Lung (tissue), 12 donors: Measurements from ENCODE around the gene TIE1. TPM values are rescaled to one million over a fixed set of nuclear protein-coding genes. Genes with fewer than 3 reads are reported as not detected.

Experiments
- ATAC-seq: fragments of 200-7000 bp; cut with Tn5 transposase; one replicate; pipeline ENCODE4 v1.9.1; 2020; ENCODE audit warnings: moderate number of reproducible peaks; ENCODE audit not compliant: insufficient read depth, low FRiP score
- DNase-seq, 3 donors: peaks; one replicate each; pipeline ENCODE4 v3.0.0-alpha.2; 2013 to 2017
- H3K27ac ChIP-seq, 2 donors: one replicate each; pipeline ENCODE4 v1.5.1; 2013; ENCODE audit warnings: mild to moderate bottlenecking in 2 of 2, moderate library complexity in 2 of 2, control low read depth in 1 of 2, inconsistent platforms in 1 of 2, low read depth in 1 of 2, low read length in 1 of 2
- H3K27me3 ChIP-seq, 3 donors: one replicate each; pipeline ENCODE4 v1.5.1; 2013; ENCODE audit warnings: low read length in 2 of 3; ENCODE audit not compliant: control insufficient read depth in 3 of 3, insufficient read depth in 3 of 3
- H3K36me3 ChIP-seq, 4 donors: one replicate each; pipeline ENCODE4 v1.5.1; 2013; ENCODE audit warnings: low read length in 4 of 4, mild to moderate bottlenecking in 1 of 4, moderate library complexity in 1 of 4; ENCODE audit not compliant: control insufficient read depth in 4 of 4, insufficient read depth in 4 of 4
- H3K4me1 ChIP-seq, 5 donors: one replicate each; pipeline ENCODE4 v1.5.1; 2013; ENCODE audit warnings: low read length in 5 of 5, mild to moderate bottlenecking in 2 of 5, moderate library complexity in 1 of 5; ENCODE audit not compliant: control insufficient read depth in 5 of 5, insufficient read depth in 5 of 5
- H3K4me3 ChIP-seq: one replicate; pipeline ENCODE4 v1.5.1; 2013; ENCODE audit warnings: mild to moderate bottlenecking, control low read depth, moderate library complexity
- H3K9ac ChIP-seq, 2 donors: one replicate each; pipeline ENCODE4 v1.5.1; 2013; ENCODE audit warnings: low read length in 2 of 2, control low read depth in 1 of 2; ENCODE audit not compliant: insufficient read depth in 1 of 2
- H3K9me3 ChIP-seq, 4 donors: one replicate each; pipeline ENCODE4 v1.5.1; 2013; ENCODE audit warnings: low read length in 3 of 4, mild to moderate bottlenecking in 1 of 4, moderate library complexity in 1 of 4; ENCODE audit not compliant: control insufficient read depth in 4 of 4, insufficient read depth in 3 of 4
- WGBS, 2 donors: extraction: QIAGEN DNeasy Blood & Tissue Kit; methylation state at CpG; one replicate each; pipeline ENCODE4 v1.1.7; 2013; 5-methylcytosine and 5-hydroxymethylcytosine counted together
- polyA plus RNA-seq, 2 donors: library from polyadenylated mRNA; stranded (reverse); fragments of 200-250 nt; gene quantifications; one replicate each; pipeline ENCODE4 v1.2.1, GENCODE V29; 2013
- total RNA-seq, 2 donors: library from RNA; depleted of rRNA in 1 of 2; stranded (reverse); fragments of >200 nt in 1 of 2; gene quantifications; one replicate each; pipeline ENCODE4 v1.2.1, GENCODE V29; 2014 to 2021
- TF ChIP-seq, protein P1 (sequence below): IDR thresholded peaks from 2 replicates; pipeline ENCODE4 v1.5.1; 2012; ENCODE audit warnings: mild to moderate bottlenecking; ENCODE audit errors: control extremely low read depth, extremely low read depth
- donor health status: control.
- donor health status: control.
- donor health status: Bipolar disorder and iron deficiency.
- donor health status: healthy.
- donor health status: DM: yes; HTN: yes; CAD: no.

Gene TIE1
- total and polyA plus RNA-seq, 4 donors = 20.5 to 133 (median 42.1) TPM

DNA sequence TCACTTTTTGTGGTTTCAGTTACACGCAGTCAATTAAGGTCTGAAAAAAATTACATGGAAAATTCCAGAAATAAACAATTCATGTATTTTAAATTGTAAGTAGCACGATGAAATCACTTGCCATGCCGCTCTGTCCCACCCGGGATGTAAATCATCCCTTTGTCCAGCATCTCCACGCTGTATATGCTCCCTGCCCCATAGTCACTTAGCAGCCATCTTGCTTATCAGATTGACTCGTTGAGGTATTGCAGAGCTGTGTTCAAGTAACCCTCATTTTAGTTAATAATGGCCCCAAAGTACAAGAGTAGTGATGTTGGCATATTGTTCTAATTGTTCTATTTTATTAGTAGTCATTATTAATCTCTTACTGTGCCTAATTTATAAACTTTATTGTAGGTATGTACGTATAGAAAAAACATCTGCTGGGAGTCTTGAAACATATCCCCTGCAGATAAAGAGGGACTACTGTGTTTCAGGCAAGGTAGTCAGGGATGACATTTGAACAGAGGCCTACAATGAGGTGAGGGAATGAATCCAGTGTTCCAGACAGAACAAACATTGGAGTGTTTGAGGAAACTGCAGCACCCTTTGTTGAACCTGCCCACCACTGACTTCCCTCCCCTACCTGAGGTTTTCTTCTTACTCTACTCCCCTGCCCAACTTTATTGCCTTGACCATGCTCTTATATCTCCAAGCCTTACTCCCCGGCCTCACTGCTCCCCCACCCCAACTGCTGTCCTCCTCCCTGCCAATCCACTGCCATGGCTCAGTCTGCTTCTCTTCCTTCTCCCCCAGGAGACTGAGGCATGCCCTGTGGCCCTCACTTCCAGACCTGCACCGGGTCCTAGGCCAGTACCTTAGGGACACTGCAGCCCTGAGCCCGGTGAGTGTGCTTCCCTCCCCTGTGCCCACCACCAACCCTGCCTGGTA lies 50.9 kb downstream of the TIE1 start:
- TF ChIP-seq, protein P1, sequence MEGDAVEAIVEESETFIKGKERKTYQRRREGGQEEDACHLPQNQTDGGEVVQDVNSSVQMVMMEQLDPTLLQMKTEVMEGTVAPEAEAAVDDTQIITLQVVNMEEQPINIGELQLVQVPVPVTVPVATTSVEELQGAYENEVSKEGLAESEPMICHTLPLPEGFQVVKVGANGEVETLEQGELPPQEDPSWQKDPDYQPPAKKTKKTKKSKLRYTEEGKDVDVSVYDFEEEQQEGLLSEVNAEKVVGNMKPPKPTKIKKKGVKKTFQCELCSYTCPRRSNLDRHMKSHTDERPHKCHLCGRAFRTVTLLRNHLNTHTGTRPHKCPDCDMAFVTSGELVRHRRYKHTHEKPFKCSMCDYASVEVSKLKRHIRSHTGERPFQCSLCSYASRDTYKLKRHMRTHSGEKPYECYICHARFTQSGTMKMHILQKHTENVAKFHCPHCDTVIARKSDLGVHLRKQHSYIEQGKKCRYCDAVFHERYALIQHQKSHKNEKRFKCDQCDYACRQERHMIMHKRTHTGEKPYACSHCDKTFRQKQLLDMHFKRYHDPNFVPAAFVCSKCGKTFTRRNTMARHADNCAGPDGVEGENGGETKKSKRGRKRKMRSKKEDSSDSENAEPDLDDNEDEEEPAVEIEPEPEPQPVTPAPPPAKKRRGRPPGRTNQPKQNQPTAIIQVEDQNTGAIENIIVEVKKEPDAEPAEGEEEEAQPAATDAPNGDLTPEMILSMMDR = no peak
- H3K27me3 ChIP-seq = peaks cover 0 to 5% (median 0%) of the 10 kb centered on the region in 3 donors
- ATAC-seq (no peak), DNase-seq (no peak)
- H3K9ac ChIP-seq = no peak overlapping the region
- no peaks in the 10 kb centered on the region for H3K9me3 ChIP-seq
- WGBS, 2 donors = 88 to 89% methylated on average over 10 of the region's 10 CpGs
- no peak overlapping the region for H3K27ac ChIP-seq
- H3K4me3 ChIP-seq = no peak overlapping the region
- no peaks in the 10 kb centered on the region for H3K36me3 ChIP-seq
- H3K4me1 ChIP-seq = peaks cover 0 to 12% (median 4%) of the 10 kb centered on the region in 5 donors

DNA sequence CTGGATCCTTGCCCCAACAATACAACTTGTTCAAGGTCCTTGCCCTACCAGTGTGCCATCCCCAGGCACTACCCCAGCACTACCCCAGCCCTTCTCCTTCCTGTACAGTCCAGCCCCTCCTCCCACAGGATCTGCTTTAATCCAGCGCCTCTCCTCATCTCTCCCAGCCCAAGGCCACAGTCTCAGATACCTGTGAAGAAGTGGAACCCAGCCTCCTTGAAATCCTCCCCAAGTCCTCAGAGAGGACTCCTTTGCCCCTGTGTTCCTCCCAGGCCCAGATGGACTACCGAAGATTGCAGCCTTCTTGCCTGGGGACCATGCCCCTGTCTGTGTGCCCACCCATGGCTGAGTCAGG lies 51.5 kb downstream of the TIE1 start:
- H3K9ac ChIP-seq = no peak overlapping the region
- DNase-seq (no peak), ATAC-seq (no peak)
- WGBS, 2 donors = 95 to 98% methylated on average over 2 of the region's 2 CpGs
- H3K27ac ChIP-seq = no peak overlapping the region
- no peak overlapping the region for H3K4me3 ChIP-seq
- TF ChIP-seq, protein P1 = no peak
- no peaks in the 10 kb centered on the region for H3K9me3 ChIP-seq
- H3K36me3 ChIP-seq = no peaks in the 10 kb centered on the region
- peaks cover 0 to 12% (median 4%) of the 10 kb centered on the region in 5 donors for H3K4me1 ChIP-seq
- H3K27me3 ChIP-seq = peaks cover 0 to 5% (median 0%) of the 10 kb centered on the region in 3 donors

DNA sequence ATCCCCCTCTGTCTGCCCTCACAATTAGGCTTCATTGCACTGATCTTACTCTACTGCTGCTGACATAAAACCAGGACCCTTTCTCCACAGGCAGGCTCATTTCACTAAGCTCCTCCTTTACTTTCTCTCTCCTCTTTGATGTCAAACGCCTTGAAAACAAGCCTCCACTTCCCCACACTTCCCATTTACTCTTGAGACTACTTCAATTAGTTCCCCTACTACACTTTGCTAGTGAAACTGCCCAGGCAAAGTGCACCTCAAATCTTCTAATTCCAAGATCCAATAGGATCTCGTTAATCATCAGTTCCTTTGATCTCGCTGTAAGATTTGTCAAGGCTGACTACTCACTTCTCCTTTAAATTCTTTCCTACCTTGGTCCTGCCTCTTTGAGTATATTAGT lies 52.1 kb downstream of the TIE1 start:
- TF ChIP-seq, protein P1 = no peak
- peak in 1 of 3 donors; percentile 56 for DNase-seq
- Histone ChIP-seq H3K27me3 (peaks cover 0 to 5% (median 0%) of the 10 kb centered on the region in 3 donors), H3K4me3 (no peak overlapping the region), H3K27ac (no peak overlapping the region), H3K9ac (no peak overlapping the region), H3K9me3 (no peaks in the 10 kb centered on the region), H3K36me3 (no peaks in the 10 kb centered on the region), H3K4me1 (peaks cover 0 to 14% (median 5%) of the 10 kb centered on the region in 5 donors)
- WGBS, 2 donors = 57 to 61% methylated on average over 3 of the region's 3 CpGs
- no peak for ATAC-seq
